Neural progenitor cell (in vitro differentiated cells): ENCODE measurements around the gene SLC4A9. TPM values are rescaled to one million over a fixed set of nuclear protein-coding genes. Genes with fewer than 3 reads are reported as not detected.

ENCODE experiments used
- DNase-seq: peaks from one replicate; pipeline ENCODE4 v3.0.0-alpha.2; 2016; ENCODE audit warnings: low spot score
- H2AFZ ChIP-seq: fragments of 200-600 bp; sonication (generic); replicated peaks from 2 replicates; pipeline ENCODE4 v1.6.1; 2016; ENCODE audit warnings: antibody characterized with exemption
- H3F3A ChIP-seq: fragments of 200-600 bp; sonication (generic); 2 replicates; pipeline ENCODE4 v1.6.1; 2016; ENCODE audit warnings: antibody characterized with exemption, low read depth
- H3K27ac ChIP-seq: fragments of 200-600 bp; sonication (generic); 2 replicates; pipeline ENCODE4 v1.5.1; 2016; ENCODE audit warnings: mild to moderate bottlenecking
- H3K27me3 ChIP-seq: fragments of 200-600 bp; sonication (generic); 2 replicates; pipeline ENCODE4 v1.6.1; 2016; ENCODE audit warnings: mild to moderate bottlenecking, moderate library complexity
- H3K36me3 ChIP-seq: fragments of 200-600 bp; sonication (generic); 2 replicates; pipeline ENCODE4 v1.5.1; 2016
- H3K4me1 ChIP-seq: fragments of 200-600 bp; sonication (generic); 2 replicates; pipeline ENCODE4 v1.6.1; 2016; ENCODE audit warnings: mixed run types
- H3K4me2 ChIP-seq: fragments of 200-600 bp; sonication (generic); 2 replicates; pipeline ENCODE4 v1.6.1; 2016
- H3K4me3 ChIP-seq: fragments of 200-600 bp; sonication (generic); 2 replicates; pipeline ENCODE4 v1.5.1; 2016
- H3K79me2 ChIP-seq: fragments of 200-600 bp; sonication (generic); 2 replicates; pipeline ENCODE4 v1.6.1; 2016; ENCODE audit warnings: low read depth
- H3K9ac ChIP-seq: fragments of 200-600 bp; sonication (generic); 2 replicates; pipeline ENCODE4 v1.6.1; 2016
- H3K9me3 ChIP-seq: fragments of 200-600 bp; sonication (generic); 2 replicates; pipeline ENCODE4 v1.5.1; 2016; ENCODE audit warnings: low read depth
- H4K20me1 ChIP-seq: fragments of 200-600 bp; sonication (generic); 2 replicates; pipeline ENCODE4 v1.6.1; 2016; ENCODE audit warnings: low read depth
- H3K27ac Mint-ChIP-seq: 3 replicates; pipeline ENCODE4 v1.8.0; 2021; ENCODE audit warnings: mixed read lengths
- H3K27me3 Mint-ChIP-seq: 2 replicates; pipeline ENCODE4 v1.8.0; 2022; ENCODE audit warnings: low read depth, mild to moderate bottlenecking, inconsistent platforms, moderate library complexity, mixed read lengths; ENCODE audit not compliant: insufficient read depth
- H3K36me3 Mint-ChIP-seq: 3 replicates; pipeline ENCODE4 v1.8.0; 2021; ENCODE audit warnings: mixed read lengths
- H3K4me1 Mint-ChIP-seq: 3 replicates; pipeline ENCODE4 v1.8.0; 2021; ENCODE audit warnings: mixed read lengths
- H3K4me3 Mint-ChIP-seq: 3 replicates; pipeline ENCODE4 v1.8.0; 2021; ENCODE audit warnings: mild to moderate bottlenecking, moderate library complexity, mixed read lengths
- H3K9me3 Mint-ChIP-seq: 3 replicates; pipeline ENCODE4 v1.8.0; 2020; ENCODE audit warnings: mixed read lengths
- EZH2 ChIP-seq: fragments of 200-600 bp; sonication (generic); IDR thresholded peaks from 2 replicates; pipeline ENCODE4 v1.6.1; 2017; ENCODE audit warnings: antibody characterized with exemption, mild to moderate bottlenecking, moderate library complexity
- EZH2phosphoT487 ChIP-seq: fragments of 200-600 bp; sonication (generic); IDR thresholded peaks from 2 replicates; pipeline ENCODE4 v1.6.1; 2017; ENCODE audit warnings: antibody characterized with exemption
- total RNA-seq: library from RNA; depleted of rRNA; stranded (reverse); fragments of >200 nt; gene quantifications from 2 replicates; pipeline ENCODE4 v1.2.3, GENCODE V29; 2015; ENCODE audit warnings: low replicate concordance
- TF ChIP-seq, protein P1 (sequence below): fragments of 200-600 bp; sonication (generic); IDR thresholded peaks from 2 replicates; pipeline ENCODE4 v1.5.1; 2017; ENCODE audit warnings: antibody characterized with exemption, mild to moderate bottlenecking

SLC4A9 gene
- total RNA-seq, 1 donor from 2014 or later: not detected

DNA sequence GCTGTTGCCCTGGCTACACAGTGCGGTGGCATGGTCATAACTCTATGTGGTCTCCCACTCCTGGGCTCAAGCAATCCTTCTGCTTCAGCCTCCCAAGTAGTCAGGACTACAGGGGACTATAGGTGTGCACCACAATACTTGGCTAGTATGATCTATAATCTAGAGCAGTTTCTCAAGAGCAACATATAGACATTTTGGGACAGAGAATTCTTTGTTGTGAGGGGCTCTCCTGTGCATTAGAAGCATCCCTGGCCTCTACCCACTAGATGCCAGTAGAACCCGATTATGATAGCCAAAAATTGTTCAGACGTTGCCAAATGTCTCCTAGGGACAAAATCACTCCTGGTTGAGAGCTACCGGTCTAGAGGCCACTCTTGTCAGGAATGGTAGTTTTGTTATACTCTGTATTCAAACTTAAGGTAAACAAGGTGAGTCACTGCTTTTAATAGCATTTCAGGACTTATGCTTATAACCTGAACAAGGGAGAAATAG is 48.8 kb downstream of the SLC4A9 start:
- H3K36me3 Mint-ChIP-seq: peaks cover 12% of the 10 kb centered on the region
- no peak overlapping the region for H3K4me3 Mint-ChIP-seq
- Histone ChIP-seq H3K4me1 (peaks cover 4% of the 10 kb centered on the region), H3F3A (peaks cover 5% of the 10 kb centered on the region), H3K27ac (no peak overlapping the region), H3K36me3 (no peaks in the 10 kb centered on the region), H3K4me2 (no peak overlapping the region), H3K9ac (no peak overlapping the region), H3K27me3 (no peaks in the 10 kb centered on the region), H2AFZ (no peak overlapping the region), H4K20me1 (peaks cover 80% of the 10 kb centered on the region), H3K9me3 (no peaks in the 10 kb centered on the region), H3K79me2 (peaks cover 100% of the 10 kb centered on the region), H3K4me3 (no peak overlapping the region)
- no peaks in the 10 kb centered on the region for H3K9me3 Mint-ChIP-seq
- H3K27me3 Mint-ChIP-seq: peaks cover 2% of the 10 kb centered on the region
- no peak overlapping the region for H3K27ac Mint-ChIP-seq
- peaks cover 10% of the 10 kb centered on the region for H3K4me1 Mint-ChIP-seq
- DNase-seq: no peak
- TF ChIP-seq EZH2phosphoT487 (no peak), EZH2 (no peak)
- TF ChIP-seq, protein P1, sequence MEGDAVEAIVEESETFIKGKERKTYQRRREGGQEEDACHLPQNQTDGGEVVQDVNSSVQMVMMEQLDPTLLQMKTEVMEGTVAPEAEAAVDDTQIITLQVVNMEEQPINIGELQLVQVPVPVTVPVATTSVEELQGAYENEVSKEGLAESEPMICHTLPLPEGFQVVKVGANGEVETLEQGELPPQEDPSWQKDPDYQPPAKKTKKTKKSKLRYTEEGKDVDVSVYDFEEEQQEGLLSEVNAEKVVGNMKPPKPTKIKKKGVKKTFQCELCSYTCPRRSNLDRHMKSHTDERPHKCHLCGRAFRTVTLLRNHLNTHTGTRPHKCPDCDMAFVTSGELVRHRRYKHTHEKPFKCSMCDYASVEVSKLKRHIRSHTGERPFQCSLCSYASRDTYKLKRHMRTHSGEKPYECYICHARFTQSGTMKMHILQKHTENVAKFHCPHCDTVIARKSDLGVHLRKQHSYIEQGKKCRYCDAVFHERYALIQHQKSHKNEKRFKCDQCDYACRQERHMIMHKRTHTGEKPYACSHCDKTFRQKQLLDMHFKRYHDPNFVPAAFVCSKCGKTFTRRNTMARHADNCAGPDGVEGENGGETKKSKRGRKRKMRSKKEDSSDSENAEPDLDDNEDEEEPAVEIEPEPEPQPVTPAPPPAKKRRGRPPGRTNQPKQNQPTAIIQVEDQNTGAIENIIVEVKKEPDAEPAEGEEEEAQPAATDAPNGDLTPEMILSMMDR: no peak

DNA sequence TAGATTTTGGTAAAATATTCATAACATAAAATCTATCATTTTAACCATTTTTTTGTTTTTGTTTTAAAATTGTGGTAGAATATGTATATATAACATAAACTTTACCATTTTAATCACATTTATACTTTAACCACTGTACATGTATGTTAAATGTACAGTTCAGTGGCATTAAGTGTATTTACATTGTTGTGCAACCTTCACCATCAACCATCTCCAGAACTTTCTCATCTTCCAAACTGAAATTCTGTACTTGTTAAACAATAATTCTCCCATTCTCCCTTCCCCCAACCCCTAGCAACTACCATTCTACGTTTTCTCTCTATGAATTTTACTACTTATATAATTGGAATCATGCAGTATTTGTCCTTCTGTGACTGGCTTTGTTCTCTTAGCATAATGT is 53.2 kb downstream of the SLC4A9 start:
- no peaks in the 10 kb centered on the region for H3K4me1 ChIP-seq
- Mint-ChIP-seq H3K27ac (no peak overlapping the region), H3K36me3 (peaks cover 9% of the 10 kb centered on the region), H3K4me3 (no peak overlapping the region), H3K4me1 (no peaks in the 10 kb centered on the region), H3K27me3 (peaks cover 2% of the 10 kb centered on the region), H3K9me3 (no peaks in the 10 kb centered on the region)
- H3K9ac ChIP-seq: no peak overlapping the region
- H3K4me2 ChIP-seq: no peak overlapping the region
- no peak for TF ChIP-seq EZH2
- TF ChIP-seq, protein P1: no peak
- no peak for TF ChIP-seq EZH2phosphoT487
- peaks cover 100% of the 10 kb centered on the region for H3K79me2 ChIP-seq
- H3K27me3 ChIP-seq: no peaks in the 10 kb centered on the region
- no peak overlapping the region for H3K4me3 ChIP-seq
- no peaks in the 10 kb centered on the region for H3K36me3 ChIP-seq
- no peak for DNase-seq
- peaks cover 50% of the 10 kb centered on the region for H4K20me1 ChIP-seq
- no peaks in the 10 kb centered on the region for H3K9me3 ChIP-seq
- H3K27ac ChIP-seq: no peak overlapping the region
- H2AFZ ChIP-seq: no peak overlapping the region
- peaks cover 8% of the 10 kb centered on the region for H3F3A ChIP-seq

DNA sequence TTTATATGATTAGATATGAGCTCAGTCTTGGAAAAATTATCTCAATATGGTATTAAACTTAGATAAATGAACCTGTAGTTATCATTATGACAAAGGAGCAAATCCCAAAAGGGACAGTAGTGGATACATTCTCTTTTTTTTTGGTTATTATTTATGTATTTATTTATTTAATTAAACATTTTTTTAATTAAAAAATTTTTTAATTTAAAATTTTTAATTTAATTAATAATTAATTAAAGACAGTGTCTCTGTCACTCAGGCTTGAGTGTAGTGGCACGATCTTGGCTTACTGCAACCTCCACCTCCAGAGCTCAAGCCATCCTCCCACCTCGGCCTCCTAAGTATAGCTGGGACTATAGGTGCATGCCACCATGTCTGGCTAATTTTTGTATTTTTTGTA is 57.2 kb downstream of the SLC4A9 start:
- no peaks in the 10 kb centered on the region for H3K4me1 Mint-ChIP-seq
- H3K36me3 ChIP-seq: no peaks in the 10 kb centered on the region
- H4K20me1 ChIP-seq: peaks cover 38% of the 10 kb centered on the region
- no peak overlapping the region for H3K27ac ChIP-seq
- peaks cover 7% of the 10 kb centered on the region for H3K9me3 Mint-ChIP-seq
- TF ChIP-seq EZH2: no peak
- no peak for TF ChIP-seq EZH2phosphoT487
- TF ChIP-seq, protein P1: no peak
- no peak overlapping the region for H3K4me3 Mint-ChIP-seq
- no peaks in the 10 kb centered on the region for H3K27me3 ChIP-seq
- no peak overlapping the region for H2AFZ ChIP-seq
- H3K27me3 Mint-ChIP-seq: no peaks in the 10 kb centered on the region
- H3K4me2 ChIP-seq: no peak overlapping the region
- H3K9ac ChIP-seq: no peak overlapping the region
- peaks cover 32% of the 10 kb centered on the region for H3K36me3 Mint-ChIP-seq
- H3F3A ChIP-seq: peaks cover 8% of the 10 kb centered on the region
- H3K79me2 ChIP-seq: peaks cover 98% of the 10 kb centered on the region
- H3K27ac Mint-ChIP-seq: no peak overlapping the region
- H3K9me3 ChIP-seq: no peaks in the 10 kb centered on the region
- no peaks in the 10 kb centered on the region for H3K4me1 ChIP-seq
- no peak for DNase-seq
- no peak overlapping the region for H3K4me3 ChIP-seq
